BE2C (cell line): ENCODE results near the gene TOE1.

ENCODE experiments used
- DNase-seq: peaks from one replicate; pipeline ENCODE4 v3.0.0-alpha.2; 2020
- H3K27me3 ChIP-seq: fragments of 250-450 bp; sonication (Bioruptor Pico); 2 replicates; pipeline ENCODE4 v1.5.1; 2020; ENCODE audit warnings: mild to moderate bottlenecking
- H3K36me3 ChIP-seq: fragments of 250-450 bp; sonication (Bioruptor Pico); 2 replicates; pipeline ENCODE4 v1.5.1; 2020; ENCODE audit warnings: mild to moderate bottlenecking
- H3K4me1 ChIP-seq: fragments of 250-450 bp; sonication (Bioruptor Pico); 2 replicates; pipeline ENCODE4 v1.5.1; 2020
- H3K4me3 ChIP-seq: 2 replicates; pipeline ENCODE4 v1.5.1; 2011; ENCODE audit warnings: low read depth, low read length
- H3K9me3 ChIP-seq: fragments of 250-450 bp; sonication (Bioruptor Pico); 2 replicates; pipeline ENCODE4 v1.5.1; 2020
- TF ChIP-seq, protein P1 (sequence below): IDR thresholded peaks from 2 replicates; pipeline ENCODE4 v1.5.1; 2012; ENCODE audit warnings: mild to moderate bottlenecking, low read depth, low read length

Gene TOE1

DNA sequence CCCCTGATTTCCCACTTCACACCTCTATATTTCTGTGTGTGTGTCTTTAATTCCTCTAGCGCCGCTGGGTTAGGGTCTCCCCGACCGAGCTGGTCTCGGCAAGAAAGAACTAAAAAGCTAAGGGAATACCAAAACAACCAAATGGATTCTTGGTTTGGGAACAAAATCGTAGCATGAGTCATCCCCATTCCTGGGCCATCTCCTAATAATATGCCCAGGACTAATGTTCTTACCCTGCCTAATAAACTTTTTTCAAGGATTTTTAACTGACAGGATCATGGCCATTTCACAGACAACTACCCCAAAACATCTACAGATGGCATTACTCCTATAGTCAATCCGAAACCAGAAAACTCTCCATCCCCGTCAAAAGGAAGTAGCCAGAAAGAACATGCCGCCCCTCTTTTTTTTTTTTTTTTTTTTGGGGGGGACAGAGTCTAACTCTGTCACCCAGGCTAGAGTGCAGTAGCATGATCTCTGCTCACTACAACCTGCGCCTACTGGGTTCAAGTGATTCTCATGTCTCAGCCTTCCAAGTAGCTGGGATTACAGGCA is 17.4 kb upstream of the TOE1 start:
- Histone ChIP-seq H3K36me3 (no peaks in the 10 kb centered on the region), H3K4me3 (no peak overlapping the region), H3K27me3 (no peaks in the 10 kb centered on the region), H3K9me3 (no peaks in the 10 kb centered on the region), H3K4me1 (no peaks in the 10 kb centered on the region; the same call in 1 of the 2 replicates)
- DNase-seq: no peak
- TF ChIP-seq, protein P1, sequence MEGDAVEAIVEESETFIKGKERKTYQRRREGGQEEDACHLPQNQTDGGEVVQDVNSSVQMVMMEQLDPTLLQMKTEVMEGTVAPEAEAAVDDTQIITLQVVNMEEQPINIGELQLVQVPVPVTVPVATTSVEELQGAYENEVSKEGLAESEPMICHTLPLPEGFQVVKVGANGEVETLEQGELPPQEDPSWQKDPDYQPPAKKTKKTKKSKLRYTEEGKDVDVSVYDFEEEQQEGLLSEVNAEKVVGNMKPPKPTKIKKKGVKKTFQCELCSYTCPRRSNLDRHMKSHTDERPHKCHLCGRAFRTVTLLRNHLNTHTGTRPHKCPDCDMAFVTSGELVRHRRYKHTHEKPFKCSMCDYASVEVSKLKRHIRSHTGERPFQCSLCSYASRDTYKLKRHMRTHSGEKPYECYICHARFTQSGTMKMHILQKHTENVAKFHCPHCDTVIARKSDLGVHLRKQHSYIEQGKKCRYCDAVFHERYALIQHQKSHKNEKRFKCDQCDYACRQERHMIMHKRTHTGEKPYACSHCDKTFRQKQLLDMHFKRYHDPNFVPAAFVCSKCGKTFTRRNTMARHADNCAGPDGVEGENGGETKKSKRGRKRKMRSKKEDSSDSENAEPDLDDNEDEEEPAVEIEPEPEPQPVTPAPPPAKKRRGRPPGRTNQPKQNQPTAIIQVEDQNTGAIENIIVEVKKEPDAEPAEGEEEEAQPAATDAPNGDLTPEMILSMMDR: no peak

DNA sequence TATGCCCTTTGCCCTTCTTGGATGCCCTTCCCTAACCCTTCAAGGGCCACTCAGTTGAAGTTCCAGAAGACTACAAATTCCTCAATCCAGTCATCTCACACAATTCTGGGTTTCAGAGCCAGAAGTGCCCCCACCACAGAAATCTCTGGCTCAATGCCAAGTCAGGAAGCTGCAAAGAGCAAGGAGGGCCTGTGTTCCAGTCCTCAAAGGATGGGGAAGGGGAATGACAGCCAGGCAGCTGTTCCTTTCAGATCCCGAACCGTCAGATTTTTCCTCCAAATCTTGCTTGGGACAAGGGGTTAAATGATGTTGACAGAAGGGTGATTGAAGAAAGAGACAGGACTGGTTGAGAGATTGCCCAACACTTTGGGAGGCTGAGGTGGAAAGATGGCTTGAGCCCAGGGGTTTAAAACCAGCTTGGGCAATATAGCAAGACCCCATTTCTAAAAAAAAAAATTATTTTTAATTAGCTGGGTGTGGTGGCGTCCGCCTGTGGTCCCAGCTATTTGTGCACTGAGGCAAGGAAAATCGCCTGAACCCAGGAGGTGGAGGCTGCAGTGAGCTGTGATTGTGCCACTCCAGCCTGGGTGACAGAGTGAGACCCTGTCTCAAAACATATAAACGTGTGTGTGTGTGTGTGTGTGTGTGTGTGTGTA is 14.0 kb upstream of the TOE1 start:
- DNase-seq: no peak
- H3K27me3 ChIP-seq: no peaks in the 10 kb centered on the region
- no peaks in the 10 kb centered on the region for H3K36me3 ChIP-seq
- H3K9me3 ChIP-seq: no peaks in the 10 kb centered on the region
- H3K4me1 ChIP-seq: no peaks in the 10 kb centered on the region; the same call in 1 of the 2 replicates
- H3K4me3 ChIP-seq: peak overlapping the region; percentile 44
- TF ChIP-seq, protein P1: no peak

DNA sequence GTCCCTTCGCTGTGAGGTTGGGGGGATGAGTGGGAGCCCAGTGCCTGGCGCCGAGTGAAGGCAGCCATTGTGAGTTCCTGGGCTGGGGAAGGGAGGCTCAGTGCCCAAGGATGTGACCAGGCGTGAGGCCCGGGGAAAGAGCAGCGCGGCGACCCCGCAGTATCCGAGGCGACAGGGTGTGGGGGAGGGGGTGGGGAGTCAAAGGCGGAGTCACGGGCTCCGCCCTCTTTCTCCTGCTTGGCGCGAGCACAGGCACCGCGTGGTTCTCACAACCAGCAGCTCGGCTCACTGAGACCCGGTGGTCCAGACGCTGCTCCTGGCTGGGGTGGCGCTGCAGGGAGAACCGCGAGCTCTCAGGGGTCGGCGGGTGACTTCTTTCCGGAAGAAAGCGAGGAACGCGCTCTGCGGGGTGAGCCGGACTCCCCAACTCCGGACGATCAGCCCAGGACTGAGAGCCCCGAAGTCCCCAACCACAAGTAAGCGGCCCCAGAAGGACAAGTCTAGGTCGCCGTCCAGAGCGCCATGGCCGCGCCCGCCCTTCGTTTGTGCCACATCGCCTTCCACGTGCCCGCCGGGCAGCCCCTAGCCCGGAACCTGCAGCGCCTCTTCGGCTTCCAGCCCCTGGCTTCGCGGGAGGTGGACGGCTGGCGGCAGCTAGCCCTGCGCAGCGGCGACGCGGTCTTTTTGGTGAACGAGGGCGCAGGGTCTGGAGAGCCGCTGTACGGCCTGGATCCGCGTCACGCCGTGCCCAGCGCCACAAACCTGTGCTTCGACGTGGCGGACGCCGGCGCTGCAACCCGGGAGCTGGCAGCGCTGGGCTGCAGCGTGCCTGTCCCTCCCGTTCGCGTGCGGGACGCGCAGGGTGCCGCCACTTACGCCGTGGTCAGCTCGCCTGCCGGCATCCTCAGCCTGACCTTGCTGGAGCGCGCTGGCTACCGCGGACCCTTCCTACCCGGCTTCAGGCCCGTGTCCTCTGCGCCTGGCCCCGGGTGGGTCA is 13.0 kb upstream of the TOE1 start, which contains the start of gene HPDL:
HPDL (plus strand) TSS at position 269 of the 997 bp plus-strand sequence; CDS start at position 523, 254 bp downstream.
- peak within 1 kb of the TSS; percentile 44 for H3K4me3 ChIP-seq
- TF ChIP-seq, protein P1: no peak
- DNase-seq: peak; percentile 76
- H3K4me1 ChIP-seq: no peaks in the 10 kb centered on the region; the same call in 1 of the 2 replicates
- no peaks in the 10 kb centered on the region for H3K27me3 ChIP-seq
- no peaks in the 10 kb centered on the region for H3K36me3 ChIP-seq
- H3K9me3 ChIP-seq: no peaks in the 10 kb centered on the region

DNA sequence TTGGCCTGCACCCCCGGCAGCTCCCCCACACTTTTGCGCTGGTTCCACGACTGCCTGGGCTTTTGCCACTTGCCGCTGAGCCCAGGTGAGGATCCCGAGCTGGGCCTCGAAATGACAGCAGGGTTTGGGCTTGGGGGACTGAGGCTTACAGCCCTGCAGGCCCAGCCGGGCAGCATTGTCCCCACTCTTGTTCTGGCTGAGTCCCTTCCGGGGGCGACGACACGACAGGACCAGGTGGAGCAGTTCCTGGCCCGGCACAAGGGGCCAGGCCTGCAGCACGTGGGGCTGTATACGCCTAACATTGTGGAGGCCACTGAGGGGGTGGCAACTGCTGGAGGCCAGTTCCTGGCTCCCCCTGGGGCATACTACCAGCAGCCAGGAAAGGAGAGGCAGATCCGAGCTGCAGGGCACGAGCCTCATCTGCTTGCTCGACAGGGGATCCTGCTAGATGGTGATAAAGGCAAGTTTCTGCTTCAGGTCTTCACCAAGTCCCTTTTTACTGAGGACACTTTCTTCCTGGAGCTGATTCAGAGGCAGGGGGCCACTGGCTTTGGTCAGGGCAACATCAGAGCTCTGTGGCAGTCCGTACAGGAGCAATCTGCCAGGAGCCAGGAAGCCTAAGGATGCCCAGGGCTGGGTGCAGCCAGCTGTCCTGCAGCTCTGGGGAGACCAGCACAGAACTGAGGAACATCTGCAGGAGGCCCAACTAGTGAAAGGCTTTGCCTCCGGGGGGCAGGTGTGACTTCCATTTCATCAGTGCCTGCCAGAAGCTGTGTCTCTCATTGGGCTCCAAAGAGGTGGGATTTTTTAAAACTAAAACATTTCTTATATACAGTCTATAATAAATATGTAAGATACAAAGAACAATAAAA is 12.1 kb upstream of the TOE1 start:
- no peak for DNase-seq
- H3K27me3 ChIP-seq: no peaks in the 10 kb centered on the region
- H3K4me1 ChIP-seq: no peaks in the 10 kb centered on the region; the same call in 1 of the 2 replicates
- H3K4me3 ChIP-seq: peak overlapping the region; percentile 24
- TF ChIP-seq, protein P1: no peak
- H3K36me3 ChIP-seq: no peaks in the 10 kb centered on the region
- no peaks in the 10 kb centered on the region for H3K9me3 ChIP-seq

DNA sequence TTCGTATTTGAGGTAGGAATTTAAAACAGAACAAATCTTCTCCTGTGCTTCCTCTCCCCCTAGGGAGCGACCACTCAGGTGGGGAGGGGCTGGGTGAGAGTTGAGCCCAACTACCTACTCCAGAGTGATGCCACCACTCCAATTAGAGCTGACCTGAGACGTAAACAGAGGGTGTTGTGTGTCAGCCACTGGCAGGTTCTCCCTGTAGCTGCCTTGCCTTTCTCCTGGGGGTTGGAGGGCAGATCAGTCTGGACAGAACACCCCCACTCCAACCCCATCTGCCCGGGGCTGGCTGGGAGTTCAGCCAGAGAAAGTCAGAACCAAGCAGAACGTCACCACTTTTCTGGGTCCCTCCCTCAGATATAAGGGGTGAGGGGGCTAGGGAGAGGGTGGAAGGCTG is 11.3 kb upstream of the TOE1 start:
- TF ChIP-seq, protein P1: no peak
- Histone ChIP-seq H3K9me3 (no peaks in the 10 kb centered on the region), H3K4me1 (no peaks in the 10 kb centered on the region; the same call in 1 of the 2 replicates), H3K36me3 (no peaks in the 10 kb centered on the region), H3K4me3 (peak overlapping the region; percentile 24; the same call in 1 of the 2 replicates), H3K27me3 (no peaks in the 10 kb centered on the region)
- no peak for DNase-seq
